ENCODE data around the gene NCOA6. TPM values are rescaled to one million over a fixed set of nuclear protein-coding genes. Genes with fewer than 3 reads are reported as not detected.

NCOA6 gene
- total RNA-seq, 2 experiments from 2014 or later = 8.8 to 24.4 TPM

DNA sequence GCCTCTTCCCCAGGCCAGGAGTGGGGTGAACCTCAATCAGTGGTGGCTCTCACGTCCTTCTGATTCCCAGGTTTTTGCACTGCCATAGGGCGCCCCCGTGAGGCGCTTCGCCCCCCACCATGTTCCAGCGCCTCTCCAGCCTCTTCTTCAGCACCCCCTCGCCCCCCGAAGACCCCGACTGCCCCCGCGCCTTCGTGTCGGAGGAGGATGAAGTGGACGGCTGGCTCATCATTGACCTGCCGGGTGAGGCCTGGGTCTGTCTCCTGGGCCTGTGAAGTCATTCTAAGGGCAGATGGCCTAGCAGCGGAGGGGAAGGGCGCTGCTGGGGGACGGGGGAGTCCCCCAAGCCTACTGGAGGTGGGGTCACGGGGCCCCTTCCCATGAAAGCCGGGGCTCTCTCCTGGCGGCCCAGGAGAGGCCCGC is 116.8 kb downstream of the NCOA6 start:
- H3K9me2 ChIP-seq (ENCODE audit: insufficient read depth, low read length) = no peaks in the 10 kb centered on the region
- BruUV-seq (replicated peaks) = no TSS peak
- intact Hi-C loops (cut with micrococcal nuclease; ENCODE audit: unreplicated experiment) = loop anchor here (1.0 to 2.0 kb wide), 2 partner anchors 170 to 396 kb away; no protein-coding TSS in a partner anchor
- H3K27ac ChIP-seq (ENCODE audit: low read depth, low read length, poor library complexity, severe bottlenecking) = no peak overlapping the region
- peak overlapping the region; percentile 74 for H3K4me3 ChIP-seq (ENCODE audit: low read depth, low read length, poor library complexity, severe bottlenecking)
- no peaks in the 10 kb centered on the region for H3K9me3 ChIP-seq (ENCODE audit: low read length)
- TF ChIP-seq EZH2phosphoT487 (IDR thresholded peaks at IDR 0.05; ENCODE audit: borderline replicate concordance, low read depth, low read length) (no peak), CTCF (conservative IDR thresholded peaks at IDR 0.05; ENCODE audit: low read length) (peak; percentile 87)
- peak overlapping the region; percentile 89; the same call in 1 of the 2 replicates for H2AFZ ChIP-seq (ENCODE audit: low read length)
- ChIA-PET POLR2A (interaction anchor here (0.6 to 1.2 kb wide), 3 partner anchors 171 to 902 kb away, joined by 3 to 4 read pairs (median 3); no protein-coding TSS in a partner anchor), CTCF (ENCODE audit: unreplicated experiment) (interaction anchor here (1.1 kb wide), 1 partner anchor 172 kb away, joined by 3 read pairs; no protein-coding TSS in a partner anchor)
- DNase-seq (ENCODE audit: low spot score) = peak; percentile 60
- no peaks in the 10 kb centered on the region for H4K20me1 ChIP-seq (ENCODE audit: insufficient read depth, low read length)
- peak overlapping the region; percentile 85 for H3K4me2 ChIP-seq (ENCODE audit: low read length)
- H3K4me1 ChIP-seq (ENCODE audit: insufficient read depth, low read length, poor library complexity, severe bottlenecking) = peaks cover 18% of the 10 kb centered on the region
- no peaks in the 10 kb centered on the region for H3K79me2 ChIP-seq (ENCODE audit: insufficient read depth, low read depth, low read length)
- no peaks in the 10 kb centered on the region for H3K36me3 ChIP-seq (ENCODE audit: insufficient read depth, low read length)

- ChIA-PET CTCF (ENCODE audit: unreplicated experiment) (interaction anchor here (1.1 kb wide), 1 partner anchor 170 kb away, joined by 3 read pairs; no protein-coding TSS in a partner anchor), POLR2A (interaction anchor here (1.1 to 1.2 kb wide), 2 partner anchors 170 to 191 kb away, joined by 3 to 4 read pairs; no protein-coding TSS in a partner anchor)
- Histone ChIP-seq H3K36me3 (ENCODE audit: insufficient read depth, low read length) (no peaks in the 10 kb centered on the region), H3K4me1 (ENCODE audit: insufficient read depth, low read length, poor library complexity, severe bottlenecking) (peaks cover 22% of the 10 kb centered on the region), H3K27ac (ENCODE audit: low read depth, low read length, poor library complexity, severe bottlenecking) (no peak overlapping the region), H3K79me2 (ENCODE audit: insufficient read depth, low read depth, low read length) (no peaks in the 10 kb centered on the region), H3K9me2 (ENCODE audit: insufficient read depth, low read length) (no peaks in the 10 kb centered on the region), H3K4me3 (ENCODE audit: low read depth, low read length, poor library complexity, severe bottlenecking) (no peak overlapping the region), H4K20me1 (ENCODE audit: insufficient read depth, low read length) (no peaks in the 10 kb centered on the region), H2AFZ (ENCODE audit: low read length) (no peak overlapping the region), H3K9me3 (ENCODE audit: low read length) (no peaks in the 10 kb centered on the region), H3K4me2 (ENCODE audit: low read length) (no peak overlapping the region)
- intact Hi-C loops (cut with micrococcal nuclease; ENCODE audit: unreplicated experiment) = no loop called here
- BruUV-seq (replicated peaks) = no TSS peak
- no peak for TF ChIP-seq EZH2phosphoT487 (IDR thresholded peaks at IDR 0.05; ENCODE audit: borderline replicate concordance, low read depth, low read length)
- TF ChIP-seq CTCF (conservative IDR thresholded peaks at IDR 0.05; ENCODE audit: low read length) = no peak
- DNase-seq (ENCODE audit: low spot score) = no peak
Measured at GRCh38 chr20:34706912-34707784, 118.3 kb downstream of the NCOA6 start.

Measured in OCI-LY7 (cell line).